IMR-90 (cell line): ENCODE data around the gene RNF103. TPM values are rescaled to one million over a fixed set of nuclear protein-coding genes. Genes with fewer than 3 reads are reported as not detected.

ENCODE experiments used
- ATAC-seq: fragments of 200-7000 bp; cut with Tn5 transposase; 2 replicates; pipeline ENCODE4 v1.9.1; 2020; ENCODE audit warnings: low read depth, mild to moderate bottlenecking, moderate library complexity
- BruUV-seq: library from RNA; stranded (reverse); fragments of 400-500 nt; replicated peaks from 2 replicates; lab custom pipeline; 2021; lab: Mats Ljungman, UMichigan
- CTCF ChIA-PET: fragments of 300-600 bp; formaldehyde crosslinking; extraction: SDS; loops from one replicate; lab custom pipeline; 2021; ENCODE audit warnings: antibody characterized with exemption; lab: Yijun Ruan, JAX
- POLR2A ChIA-PET: fragments of 300-600 bp; sonication (Branson Sonifier 250); formaldehyde crosslinking; loops from one replicate; lab custom pipeline; 2022; ENCODE audit warnings: antibody characterized with exemption; ENCODE audit not compliant: unreplicated experiment; lab: Charles Lee
- DNase-seq: peaks from one replicate; pipeline ENCODE4 v3.0.0; 2013
- H2AFZ ChIP-seq: replicated peaks from 2 replicates; pipeline ENCODE3; 2013; ENCODE audit warnings: low read length, mild to moderate bottlenecking; ENCODE audit not compliant: poor library complexity
- H2AK5ac ChIP-seq: 2 replicates; pipeline ENCODE4 v1.6.1; 2013; ENCODE audit warnings: low read depth, low read length, inconsistent platforms
- H2AK9ac ChIP-seq: replicated peaks from 2 replicates; pipeline ENCODE3; 2013; ENCODE audit warnings: mild to moderate bottlenecking, low read depth, low read length, moderate library complexity; ENCODE audit not compliant: poor library complexity
- H2BK120ac ChIP-seq: 2 replicates; pipeline ENCODE4 v1.6.1; 2013; ENCODE audit warnings: low read depth, low read length, inconsistent platforms
- H2BK15ac ChIP-seq: 3 replicates; pipeline ENCODE4 v1.6.1; 2013; ENCODE audit warnings: low read depth, low read length, inconsistent platforms
- H2BK20ac ChIP-seq: 2 replicates; pipeline ENCODE4 v1.6.1; 2013; ENCODE audit warnings: low read depth, mild to moderate bottlenecking, inconsistent platforms, low read length, moderate library complexity
- H2BK5ac ChIP-seq: 2 replicates; pipeline ENCODE4 v1.6.1; 2013; ENCODE audit warnings: mild to moderate bottlenecking, low read depth, low read length, inconsistent platforms; ENCODE audit not compliant: poor library complexity, severe bottlenecking
- H3K14ac ChIP-seq: replicated peaks from 2 replicates; pipeline ENCODE4 v1.6.1; 2013; ENCODE audit warnings: low read depth, low read length, inconsistent platforms
- H3K18ac ChIP-seq: 2 replicates; pipeline ENCODE4 v1.6.1; 2013; ENCODE audit warnings: low read depth, low read length, control low read depth
- H3K23ac ChIP-seq: 2 replicates; pipeline ENCODE4 v1.6.1; 2013; ENCODE audit warnings: low read depth, low read length, inconsistent platforms
- H3K27ac ChIP-seq: 2 replicates; pipeline ENCODE4 v1.5.1; 2013; ENCODE audit warnings: mild to moderate bottlenecking, control low read depth, low read length; ENCODE audit not compliant: insufficient read depth
- H3K27me3 ChIP-seq: 2 replicates; pipeline ENCODE4 v1.6.1; 2013; ENCODE audit warnings: low read length; ENCODE audit not compliant: control insufficient read depth, insufficient read depth
- H3K36me3 ChIP-seq: 2 replicates; pipeline ENCODE4 v1.6.1; 2013; ENCODE audit warnings: low read length, mixed read lengths; ENCODE audit not compliant: control insufficient read depth, insufficient read depth
- H3K4ac ChIP-seq: 2 replicates; pipeline ENCODE4 v1.6.1; 2013; ENCODE audit warnings: low read depth, low read length, inconsistent platforms
- H3K4me1 ChIP-seq: 2 replicates; pipeline ENCODE4 v1.6.1; 2013; ENCODE audit warnings: low read length, mixed read lengths; ENCODE audit not compliant: control insufficient read depth, insufficient read depth
- H3K4me2 ChIP-seq: 2 replicates; pipeline ENCODE4 v1.6.1; 2013; ENCODE audit warnings: low read depth, mild to moderate bottlenecking, control low read depth, low read length, moderate library complexity
- H3K4me3 ChIP-seq: 2 replicates; pipeline ENCODE4 v1.5.1; 2013; ENCODE audit warnings: low read depth, mild to moderate bottlenecking, control low read depth, low read length, moderate library complexity; ENCODE audit not compliant: insufficient read depth
- H3K56ac ChIP-seq: 2 replicates; pipeline ENCODE4 v1.6.1; 2013; ENCODE audit warnings: low read length, inconsistent platforms; ENCODE audit not compliant: insufficient read depth; ENCODE audit errors: extremely low read depth
- H3K79me1 ChIP-seq, 2 experiments: 2 replicates each; pipeline ENCODE4 v1.6.1; 2013; ENCODE audit warnings: low read length in 2 of 2, inconsistent platforms in 1 of 2, low read depth in 1 of 2
- H3K9ac ChIP-seq: 2 replicates; pipeline ENCODE4 v1.6.1; 2013; ENCODE audit warnings: low read depth, low read length, control low read depth
- H3K9me1 ChIP-seq: 2 replicates; pipeline ENCODE4 v1.6.1; 2013; ENCODE audit warnings: low read length, inconsistent platforms; ENCODE audit not compliant: insufficient read depth
- H3K9me3 ChIP-seq: 2 replicates; pipeline ENCODE4 v1.6.1; 2013; ENCODE audit warnings: low read length; ENCODE audit not compliant: control insufficient read depth, insufficient read depth
- H4K20me1 ChIP-seq: 2 replicates; pipeline ENCODE4 v1.6.1; 2013; ENCODE audit warnings: low read length, inconsistent platforms; ENCODE audit not compliant: insufficient read depth
- H4K5ac ChIP-seq: 2 replicates; pipeline ENCODE4 v1.6.1; 2013; ENCODE audit warnings: mild to moderate bottlenecking, low read depth, low read length, control low read depth
- H4K8ac ChIP-seq, 2 experiments: 2 replicates each; pipeline ENCODE4 v1.6.1; 2013; ENCODE audit warnings: low read depth in 2 of 2, low read length in 2 of 2, control low read depth in 1 of 2, inconsistent platforms in 1 of 2
- H4K91ac ChIP-seq: 2 replicates; pipeline ENCODE4 v1.6.1; 2013; ENCODE audit warnings: low read depth, low read length, inconsistent platforms; ENCODE audit not compliant: insufficient read depth
- CTCF ChIP-seq: conservative IDR thresholded peaks from 2 replicates; pipeline ENCODE4 v1.5.1; 2012; ENCODE audit warnings: mild to moderate bottlenecking, low read depth, low read length, improper control_type of control experiment
- dilution Hi-C: fragments of 300-500 bp; cut with HindIII; formaldehyde crosslinking; loops from one replicate; pipeline ENCODE4 v1.14.3; 2018; ENCODE audit warnings: low sequenced_read_pairs; ENCODE audit not compliant: unreplicated experiment
- in situ Hi-C: fragments of 300-500 bp; cut with MboI; formaldehyde crosslinking; loops from 3 replicates; pipeline ENCODE4 v1.14.3; 2019; ENCODE audit warnings: low sequenced_read_pairs, inconsistent platforms, mixed read lengths
- intact Hi-C: fragments of 100-400 bp; cut with micrococcal nuclease; formaldehyde crosslinking; loops from 2 replicates; pipeline ENCODE4 v1.10.0; 2022
- polyA plus RNA-seq, 3 experiments: library from polyadenylated mRNA; depleted of rRNA; stranded (reverse); fragments of >200 nt; gene quantifications; 2 replicates each; pipeline ENCODE4 v1.2.3, GENCODE V29; 2012; ENCODE audit warnings: low replicate concordance in 1 of 3
- total RNA-seq: library from RNA; depleted of rRNA; stranded (reverse); fragments of >200 nt; gene quantifications from 2 replicates; pipeline ENCODE4 v1.2.3, GENCODE V29; 2012

Gene RNF103
- total and polyA plus RNA-seq, 2 of the 4 experiments (the other 2 are of a cell fraction) = 5.6 to 7.2 TPM

DNA sequence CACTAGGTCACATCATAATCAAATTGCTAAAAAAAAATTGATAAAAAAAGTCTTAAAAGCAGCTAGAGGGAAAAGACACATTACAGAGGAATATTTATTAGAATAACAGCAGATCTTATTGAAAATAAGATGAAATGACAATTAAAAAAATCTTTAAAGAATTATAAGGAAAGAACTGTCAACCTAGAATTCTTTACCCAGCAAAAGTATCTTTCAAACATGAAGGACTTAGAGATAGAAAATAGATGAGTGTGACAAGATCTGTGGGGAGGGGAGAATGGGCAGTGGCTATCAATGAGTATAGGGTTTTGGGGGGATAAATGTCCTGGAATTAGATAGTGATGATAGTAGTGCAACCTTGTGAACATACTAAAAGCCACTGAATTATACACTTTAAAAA lies 26.5 kb upstream of the RNF103 start:
- no peak for ATAC-seq
- Histone ChIP-seq H2BK20ac (no peak overlapping the region), H3K56ac (no peak overlapping the region), H4K8ac (no peak overlapping the region), H3K4ac (no peak overlapping the region), H3K4me1 (no peaks in the 10 kb centered on the region), H4K5ac (no peak overlapping the region), H4K91ac (no peak overlapping the region), H2BK120ac (no peak overlapping the region), H3K14ac (no peak overlapping the region), H3K27me3 (no peaks in the 10 kb centered on the region; the same call in 1 of the 2 replicates), H3K36me3 (no peaks in the 10 kb centered on the region), H3K79me1 (no peaks in the 10 kb centered on the region), H3K4me2 (no peak overlapping the region), H3K9me1 (no peaks in the 10 kb centered on the region), H2AFZ (no peak overlapping the region), H2BK5ac (no peak overlapping the region), H2AK5ac (no peak overlapping the region), H2BK15ac (no peak overlapping the region), H2AK9ac (no peak overlapping the region), H3K27ac (no peak overlapping the region), H3K9ac (no peak overlapping the region), H3K4me3 (no peak overlapping the region), H3K9me3 (no peaks in the 10 kb centered on the region), H4K20me1 (no peaks in the 10 kb centered on the region), H3K23ac (no peak overlapping the region), H3K18ac (no peak overlapping the region)
- ChIA-PET POLR2A (no interaction called here), CTCF (no interaction called here)
- no peak for DNase-seq
- intact Hi-C loops (no loop called here), in situ Hi-C loops (no loop called here), dilution Hi-C loops (no loop called here)
- no peak for TF ChIP-seq CTCF
- no TSS peak for BruUV-seq
